K562 (cell line): Measurements from ENCODE around the gene UCN. TPM values are rescaled to one million over a fixed set of nuclear protein-coding genes. Genes with fewer than 3 reads are reported as not detected.

Experiments used
- BACH1 ChIP-seq: fragments of 200-800 bp; sonication (Bioruptor generic); IDR thresholded peaks from 2 replicates; pipeline ENCODE4 v1.6.1; 2016; ENCODE audit warnings: missing genetic modification characterization, missing compliant biosample characterization
- CXXC5 ChIP-seq: fragments of 250-450 bp; sonication (Bioruptor Pico); IDR thresholded peaks from 2 replicates; pipeline ENCODE4 v1.8.0; 2022; ENCODE audit warnings: inconsistent platforms, mild to moderate bottlenecking, moderate library complexity
- EP400 ChIP-seq: fragments of 450-650 bp; IDR thresholded peaks from 2 replicates; pipeline ENCODE4 v1.6.1; 2017; ENCODE audit warnings: antibody characterized with exemption, mild to moderate bottlenecking, moderate library complexity
- FOXJ2 ChIP-seq: fragments of 200-800 bp; sonication (Bioruptor generic); IDR thresholded peaks from 2 replicates; pipeline ENCODE4 v1.6.1; 2016; ENCODE audit warnings: missing genetic modification characterization, missing compliant biosample characterization
- HNRNPLL ChIP-seq: fragments of 200-400 bp; formaldehyde crosslinking; IDR thresholded peaks from 2 replicates; pipeline ENCODE4 v1.6.1; 2017; ENCODE audit warnings: low read length, low read depth, mild to moderate bottlenecking; ENCODE audit not compliant: poor library complexity, severe bottlenecking
- MCM5 ChIP-seq: fragments of 450-650 bp; IDR thresholded peaks from 2 replicates; pipeline ENCODE4 v1.6.1; 2016; ENCODE audit warnings: low read depth
- MTF1 ChIP-seq: fragments of 250-450 bp; sonication (Bioruptor Pico); IDR thresholded peaks from 2 replicates; pipeline ENCODE4 v1.9.0; 2021; ENCODE audit warnings: moderate library complexity, mild to moderate bottlenecking, inconsistent platforms, borderline replicate concordance
- MYC ChIP-seq, 2 experiments: fragments of 250-450 bp in 1 of 2; sonication (Bioruptor Pico) in 1 of 2; IDR thresholded peaks; 2 replicates each; pipeline versions ENCODE4 v1.5.1 to v1.6.1; 2012 to 2021; ENCODE audit warnings: low read depth in 2 of 2, borderline replicate concordance in 1 of 2, improper control_type of control experiment in 1 of 2, low read length in 1 of 2, mild to moderate bottlenecking in 1 of 2, moderate library complexity in 1 of 2
- POLR2G ChIP-seq: fragments of 200-400 bp; formaldehyde crosslinking; IDR thresholded peaks from 2 replicates; pipeline ENCODE4 v1.6.1; 2017; ENCODE audit warnings: low read depth, mild to moderate bottlenecking, antibody characterized with exemption, low read length, moderate library complexity
- RBBP5 ChIP-seq: fragments of 200-600 bp; sonication (generic); IDR thresholded peaks from 2 replicates; pipeline ENCODE4 v1.6.1; 2012; ENCODE audit warnings: borderline replicate concordance, mild to moderate bottlenecking, low read length, control low read depth, inconsistent platforms; ENCODE audit not compliant: insufficient read depth, poor library complexity, severe bottlenecking
- RFX7 ChIP-seq: fragments of 250-450 bp; sonication (Bioruptor Pico); IDR thresholded peaks from 2 replicates; pipeline ENCODE4 v1.5.1; 2021; ENCODE audit warnings: mild to moderate bottlenecking
- TRIM24 ChIP-seq, 2 experiments: fragments of 450-650 bp; IDR thresholded peaks; 2 replicates each; pipeline ENCODE4 v1.6.1; 2016
- ZNF507 ChIP-seq: conservative IDR thresholded peaks from 2 replicates; pipeline ENCODE4 v1.6.1; 2017; ENCODE audit warnings: missing genetic modification characterization, missing compliant biosample characterization
- polyA plus RNA-seq, 8 experiments: library from polyadenylated mRNA; depleted of rRNA in 4 of 8; stranded (reverse) in 5 of 8; unstranded in 3 of 8; fragments of >200 nt; fragmentation: Nextera tagmentation in 2 of 8; fragmentation: Illumina TruSeq in 1 of 8; extraction: Ambion mirVana in 2 of 8; extraction: Trizol in 1 of 8; gene quantifications; 2 replicates each; pipeline versions ENCODE4 v1.2.1 to v1.2.3, GENCODE V29; 2011 to 2014; ENCODE audit warnings: inconsistent platforms in 1 of 8, missing spikeins in 1 of 8
- total RNA-seq, 7 experiments: library from RNA; depleted of rRNA in 6 of 7; stranded (reverse); fragments of >200 nt in 6 of 7; fragmentation: Illumina TruSeq in 2 of 7; extraction: Trizol in 2 of 7; gene quantifications; 2 replicates each; pipeline versions ENCODE4 v1.2.1 to v1.2.3, GENCODE V29; 2011 to 2021; ENCODE audit warnings: low replicate concordance in 1 of 7
- TF ChIP-seq, protein P1 (sequence below): fragments of 250-450 bp; sonication (Bioruptor Pico); IDR thresholded peaks from 2 replicates; pipeline ENCODE4 v1.9.0; 2021; ENCODE audit warnings: mild to moderate bottlenecking, inconsistent platforms
- TF ChIP-seq, protein P2 (sequence below): fragments of 250-450 bp; sonication (Bioruptor Pico); IDR thresholded peaks from 2 replicates; pipeline ENCODE4 v1.4.0; 2020
- TF ChIP-seq, protein P3 (sequence below), 3 experiments: fragments of 200-800 bp in 1 of 3; fragments of 250-450 bp in 1 of 3; fragments of 450-650 bp in 1 of 3; sonication (Bioruptor Pico) in 1 of 3; sonication (Bioruptor generic) in 1 of 3; formaldehyde crosslinking in 1 of 3; IDR thresholded peaks; 2 replicates each; pipeline versions ENCODE4 v1.6.1 to v1.8.0; 2016 to 2022; ENCODE audit warnings: mild to moderate bottlenecking in 2 of 3, missing genetic modification characterization in 2 of 3, missing compliant biosample characterization in 1 of 3, moderate library complexity in 1 of 3
- TF ChIP-seq, protein P4 (sequence below): fragments of 450-650 bp; formaldehyde crosslinking; IDR thresholded peaks from 2 replicates; pipeline ENCODE4 v1.4.0; 2022; ENCODE audit warnings: missing genetic modification characterization

The UCN gene
- total and polyA plus RNA-seq, 9 of the 15 experiments (the other 6 are each of a cell fraction or from before 2014, with no cell fraction given): 0.10 to 2.7 (median 0.43) TPM

DNA sequence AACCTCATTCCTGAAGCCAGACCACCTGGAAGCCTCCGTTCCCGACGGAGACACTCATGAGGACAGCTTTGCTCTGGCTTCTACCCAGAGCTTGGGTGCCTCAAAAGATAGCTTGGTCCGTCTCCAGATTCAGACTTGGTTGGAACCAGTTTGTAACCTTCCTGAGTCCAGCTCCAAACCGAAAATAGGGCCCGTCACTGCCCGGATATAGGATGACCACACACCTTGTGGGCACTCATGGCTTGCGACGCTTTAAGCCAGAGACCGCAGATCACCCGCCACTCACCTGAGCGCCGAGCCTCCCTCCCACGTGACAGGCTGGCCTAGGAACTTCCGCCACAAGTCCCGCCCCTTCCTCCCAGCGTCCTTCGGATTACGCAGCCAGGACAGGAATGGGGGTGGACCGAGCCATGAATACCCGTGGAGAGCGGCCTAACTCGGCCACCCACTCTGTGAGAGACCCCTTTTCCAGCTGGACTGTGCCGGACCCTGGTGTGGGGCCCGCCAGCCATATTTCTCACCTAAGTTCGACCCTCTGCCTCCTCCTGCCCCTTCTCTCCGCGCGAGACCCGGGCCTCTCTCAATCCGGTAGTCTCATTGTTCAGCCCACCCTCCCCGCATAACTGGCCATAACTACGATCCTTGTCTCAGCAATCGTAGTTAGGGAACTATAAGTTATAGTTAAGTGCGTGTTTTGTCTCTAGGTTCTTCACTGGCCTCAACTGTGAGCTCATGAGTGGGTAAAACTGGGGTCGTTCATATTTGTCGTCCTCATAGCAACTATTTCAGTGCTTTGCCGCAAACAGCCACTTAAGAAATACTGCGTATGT, 14.7 kb upstream of the UCN start, which contains the start of gene MPV17 (continued):
- TF ChIP-seq, protein P1, sequence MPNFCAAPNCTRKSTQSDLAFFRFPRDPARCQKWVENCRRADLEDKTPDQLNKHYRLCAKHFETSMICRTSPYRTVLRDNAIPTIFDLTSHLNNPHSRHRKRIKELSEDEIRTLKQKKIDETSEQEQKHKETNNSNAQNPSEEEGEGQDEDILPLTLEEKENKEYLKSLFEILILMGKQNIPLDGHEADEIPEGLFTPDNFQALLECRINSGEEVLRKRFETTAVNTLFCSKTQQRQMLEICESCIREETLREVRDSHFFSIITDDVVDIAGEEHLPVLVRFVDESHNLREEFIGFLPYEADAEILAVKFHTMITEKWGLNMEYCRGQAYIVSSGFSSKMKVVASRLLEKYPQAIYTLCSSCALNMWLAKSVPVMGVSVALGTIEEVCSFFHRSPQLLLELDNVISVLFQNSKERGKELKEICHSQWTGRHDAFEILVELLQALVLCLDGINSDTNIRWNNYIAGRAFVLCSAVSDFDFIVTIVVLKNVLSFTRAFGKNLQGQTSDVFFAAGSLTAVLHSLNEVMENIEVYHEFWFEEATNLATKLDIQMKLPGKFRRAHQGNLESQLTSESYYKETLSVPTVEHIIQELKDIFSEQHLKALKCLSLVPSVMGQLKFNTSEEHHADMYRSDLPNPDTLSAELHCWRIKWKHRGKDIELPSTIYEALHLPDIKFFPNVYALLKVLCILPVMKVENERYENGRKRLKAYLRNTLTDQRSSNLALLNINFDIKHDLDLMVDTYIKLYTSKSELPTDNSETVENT (CRISPR knock-in tag): peak; percentile 68; the same call in 1 of the 2 replicates
- TF ChIP-seq, protein P2, sequence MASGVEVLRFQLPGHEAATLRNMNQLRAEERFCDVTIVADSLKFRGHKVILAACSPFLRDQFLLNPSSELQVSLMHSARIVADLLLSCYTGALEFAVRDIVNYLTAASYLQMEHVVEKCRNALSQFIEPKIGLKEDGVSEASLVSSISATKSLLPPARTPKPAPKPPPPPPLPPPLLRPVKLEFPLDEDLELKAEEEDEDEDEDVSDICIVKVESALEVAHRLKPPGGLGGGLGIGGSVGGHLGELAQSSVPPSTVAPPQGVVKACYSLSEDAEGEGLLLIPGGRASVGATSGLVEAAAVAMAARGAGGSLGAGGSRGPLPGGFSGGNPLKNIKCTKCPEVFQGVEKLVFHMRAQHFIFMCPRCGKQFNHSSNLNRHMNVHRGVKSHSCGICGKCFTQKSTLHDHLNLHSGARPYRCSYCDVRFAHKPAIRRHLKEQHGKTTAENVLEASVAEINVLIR (CRISPR knock-in tag): no peak
- TF ChIP-seq FOXJ2 (tag): no peak
- TF ChIP-seq RFX7: no peak
- TF ChIP-seq RBBP5: peak; percentile 57
- TF ChIP-seq MYC (IDR thresholded peaks at IDR 0.05; ENCODE audit: low read depth, low read length): peak; percentile 90
- peak; percentile 59; the same call in 1 of the 2 replicates for TF ChIP-seq MYC (CRISPR knock-in tag; IDR thresholded peaks at IDR 0.05; ENCODE audit: borderline replicate concordance, low read depth)
- TF ChIP-seq EP400: peak; percentile 91
- no peak for TF ChIP-seq MTF1
- TF ChIP-seq HNRNPLL: peak; percentile 72
- TF ChIP-seq MCM5: no peak
- peak; percentile 84 for TF ChIP-seq CXXC5
- no peak for TF ChIP-seq ZNF507 (tag)
- TF ChIP-seq TRIM24 (IDR thresholded peaks at IDR 0.05): no peak
- peak; percentile 92 for TF ChIP-seq POLR2G
- TF ChIP-seq, protein P3, sequence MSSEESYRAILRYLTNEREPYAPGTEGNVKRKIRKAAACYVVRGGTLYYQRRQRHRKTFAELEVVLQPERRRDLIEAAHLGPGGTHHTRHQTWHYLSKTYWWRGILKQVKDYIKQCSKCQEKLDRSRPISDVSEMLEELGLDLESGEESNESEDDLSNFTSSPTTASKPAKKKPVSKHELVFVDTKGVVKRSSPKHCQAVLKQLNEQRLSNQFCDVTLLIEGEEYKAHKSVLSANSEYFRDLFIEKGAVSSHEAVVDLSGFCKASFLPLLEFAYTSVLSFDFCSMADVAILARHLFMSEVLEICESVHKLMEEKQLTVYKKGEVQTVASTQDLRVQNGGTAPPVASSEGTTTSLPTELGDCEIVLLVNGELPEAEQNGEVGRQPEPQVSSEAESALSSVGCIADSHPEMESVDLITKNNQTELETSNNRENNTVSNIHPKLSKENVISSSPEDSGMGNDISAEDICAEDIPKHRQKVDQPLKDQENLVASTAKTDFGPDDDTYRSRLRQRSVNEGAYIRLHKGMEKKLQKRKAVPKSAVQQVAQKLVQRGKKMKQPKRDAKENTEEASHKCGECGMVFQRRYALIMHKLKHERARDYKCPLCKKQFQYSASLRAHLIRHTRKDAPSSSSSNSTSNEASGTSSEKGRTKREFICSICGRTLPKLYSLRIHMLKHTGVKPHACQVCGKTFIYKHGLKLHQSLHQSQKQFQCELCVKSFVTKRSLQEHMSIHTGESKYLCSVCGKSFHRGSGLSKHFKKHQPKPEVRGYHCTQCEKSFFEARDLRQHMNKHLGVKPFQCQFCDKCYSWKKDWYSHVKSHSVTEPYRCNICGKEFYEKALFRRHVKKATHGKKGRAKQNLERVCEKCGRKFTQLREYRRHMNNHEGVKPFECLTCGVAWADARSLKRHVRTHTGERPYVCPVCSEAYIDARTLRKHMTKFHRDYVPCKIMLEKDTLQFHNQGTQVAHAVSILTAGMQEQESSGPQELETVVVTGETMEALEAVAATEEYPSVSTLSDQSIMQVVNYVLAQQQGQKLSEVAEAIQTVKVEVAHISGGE (CRISPR knock-in tag; IDR thresholded peaks at IDR 0.05): peak in 1 of 3 experiments; percentile 75; a peak in 2 of 6 replicates
- TF ChIP-seq, protein P4, sequence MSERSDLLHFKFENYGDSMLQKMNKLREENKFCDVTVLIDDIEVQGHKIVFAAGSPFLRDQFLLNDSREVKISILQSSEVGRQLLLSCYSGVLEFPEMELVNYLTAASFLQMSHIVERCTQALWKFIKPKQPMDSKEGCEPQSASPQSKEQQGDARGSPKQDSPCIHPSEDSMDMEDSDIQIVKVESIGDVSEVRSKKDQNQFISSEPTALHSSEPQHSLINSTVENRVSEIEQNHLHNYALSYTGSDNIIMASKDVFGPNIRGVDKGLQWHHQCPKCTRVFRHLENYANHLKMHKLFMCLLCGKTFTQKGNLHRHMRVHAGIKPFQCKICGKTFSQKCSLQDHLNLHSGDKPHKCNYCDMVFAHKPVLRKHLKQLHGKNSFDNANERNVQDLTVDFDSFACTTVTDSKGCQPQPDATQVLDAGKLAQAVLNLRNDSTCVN (CRISPR knock-in tag): 0 out of 2 replicates have a peak, but pooled peaks have one; percentile 36
- TF ChIP-seq BACH1 (tag): peak; percentile 61; the same call in 1 of the 2 replicates
